Upper lobe of left lung (tissue), 6 donors: ENCODE results near the gene NAT9. TPM values are rescaled to one million over a fixed set of nuclear protein-coding genes. Genes with fewer than 3 reads are reported as not detected.

ENCODE experiments used
- ATAC-seq, 2 donors: fragments of 200-7000 bp; cut with Tn5 transposase; one replicate each; pipeline ENCODE4 v1.9.1; 2022; ENCODE audit warnings: mild to moderate bottlenecking in 2 of 2, moderate library complexity in 2 of 2; ENCODE audit not compliant: low FRiP score in 2 of 2
- DNase-seq, 2 donors: peaks; one replicate each; pipeline ENCODE4 v3.0.0-alpha.2; 2019 to 2020
- H3K27ac ChIP-seq, 4 donors: fragments of 200-600 bp; sonication (generic); one replicate each; pipeline ENCODE4 v1.5.1; 2016 to 2019
- H3K27me3 ChIP-seq, 4 donors: fragments of 200-600 bp; sonication (generic); one replicate each; pipeline ENCODE4 v1.5.1; 2017 to 2019
- H3K36me3 ChIP-seq, 4 donors: fragments of 200-600 bp; sonication (generic); one replicate each; pipeline ENCODE4 v1.5.1; 2016 to 2019
- H3K4me1 ChIP-seq, 4 donors: fragments of 200-600 bp; sonication (generic); one replicate each; pipeline ENCODE4 v1.5.1; 2018 to 2019
- H3K4me3 ChIP-seq, 4 donors: fragments of 200-600 bp; sonication (generic); one replicate each; pipeline ENCODE4 v1.5.1; 2017 to 2019; ENCODE audit warnings: mild to moderate bottlenecking in 2 of 4, moderate library complexity in 1 of 4
- H3K9me3 ChIP-seq, 4 donors: fragments of 200-600 bp; sonication (generic); one replicate each; pipeline ENCODE4 v1.5.1; 2018 to 2019
- EP300 ChIP-seq, 4 donors: sonication (generic); formaldehyde crosslinking; IDR thresholded peaks; one replicate each; pipeline ENCODE4 v1.5.1; 2017; ENCODE audit warnings: antibody characterized with exemption in 4 of 4, control low read depth in 2 of 4
- POLR2A ChIP-seq, 4 donors: fragments of 450-650 bp; IDR thresholded peaks; one replicate each; pipeline ENCODE4 v1.5.1; 2016 to 2017; ENCODE audit warnings: antibody characterized with exemption in 4 of 4, mild to moderate bottlenecking in 2 of 4
- POLR2AphosphoS5 ChIP-seq, 2 donors: sonication (generic); formaldehyde crosslinking; IDR thresholded peaks; one replicate each; pipeline ENCODE4 v1.5.1; 2017; ENCODE audit warnings: antibody characterized with exemption in 2 of 2
- WGBS, 2 donors: methylation state at CpG; one replicate each; pipeline ENCODE4 v1.1.5; 2017 to 2018; 5-methylcytosine and 5-hydroxymethylcytosine counted together
- total RNA-seq, 6 donors: library from RNA; depleted of rRNA in 4 of 6; stranded (reverse); fragments of >200 nt in 4 of 6; gene quantifications; one replicate each; pipeline versions ENCODE4 v1.1.0 to v1.2.1, GENCODE V29; 2016 to 2021
- TF ChIP-seq, protein P1 (sequence below), 6 experiments: fragments of 450-650 bp in 4 of 6; fragments of 200-600 bp in 2 of 6; sonication (generic) in 2 of 6; IDR thresholded peaks; one replicate each; pipeline ENCODE4 v1.5.1; 2016 to 2019; ENCODE audit warnings: antibody characterized with exemption in 6 of 6
- donor health status: DM: no; HTN: no; CAD: no; lungs with moderate emphysema.
- donor health status: DM: no; HTN: yes; CAD: no; lungs with severe emphysema.

NAT9 gene
- total RNA-seq, 6 donors from 2014 or later, result 16.1 to 78.6 (median 41.7) TPM

DNA sequence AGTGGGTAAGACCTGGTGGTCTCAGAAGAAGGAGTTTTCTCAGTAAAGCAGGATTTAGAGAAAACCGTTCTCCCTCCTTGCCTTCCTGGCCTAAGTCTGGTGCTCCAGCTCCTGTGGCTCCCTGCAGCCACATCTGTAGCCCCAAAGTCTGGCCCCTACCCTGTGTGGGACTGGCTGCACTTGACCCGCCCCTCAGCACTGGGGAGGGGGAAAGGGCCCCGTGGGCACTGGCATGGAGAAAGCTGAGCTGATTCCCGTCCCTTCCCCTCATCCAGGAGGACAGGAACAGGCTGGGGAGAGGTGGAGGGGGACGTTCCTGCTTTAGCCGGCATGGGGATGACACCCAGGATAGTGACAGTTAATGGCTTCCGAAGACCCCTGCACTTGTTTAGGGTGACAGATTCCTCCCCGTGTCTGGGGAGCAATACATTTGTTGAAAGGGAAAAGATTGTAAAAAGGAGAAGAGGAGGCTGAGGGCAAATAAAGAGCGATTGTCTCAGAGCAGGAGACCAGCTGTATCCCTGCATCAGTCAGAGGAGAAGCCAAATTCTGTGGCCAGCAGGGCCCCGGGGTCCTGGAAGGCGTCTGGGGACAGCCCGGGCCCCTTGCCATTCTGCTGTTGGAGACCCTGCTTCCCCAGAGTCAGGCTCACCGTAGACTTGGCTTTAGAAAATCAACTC, 45.6 kb upstream of the NAT9 start:
- Histone ChIP-seq H3K9me3 (no peaks in the 10 kb centered on the region), H3K27ac (no peak overlapping the region), H3K4me1 (no peaks in the 10 kb centered on the region), H3K27me3 (no peaks in the 10 kb centered on the region), H3K4me3 (no peak overlapping the region), H3K36me3 (peaks cover 0 to 39% (median 27%) of the 10 kb centered on the region in 4 donors)
- no peak for TF ChIP-seq POLR2AphosphoS5 (IDR thresholded peaks at IDR 0.05)
- TF ChIP-seq, protein P1, sequence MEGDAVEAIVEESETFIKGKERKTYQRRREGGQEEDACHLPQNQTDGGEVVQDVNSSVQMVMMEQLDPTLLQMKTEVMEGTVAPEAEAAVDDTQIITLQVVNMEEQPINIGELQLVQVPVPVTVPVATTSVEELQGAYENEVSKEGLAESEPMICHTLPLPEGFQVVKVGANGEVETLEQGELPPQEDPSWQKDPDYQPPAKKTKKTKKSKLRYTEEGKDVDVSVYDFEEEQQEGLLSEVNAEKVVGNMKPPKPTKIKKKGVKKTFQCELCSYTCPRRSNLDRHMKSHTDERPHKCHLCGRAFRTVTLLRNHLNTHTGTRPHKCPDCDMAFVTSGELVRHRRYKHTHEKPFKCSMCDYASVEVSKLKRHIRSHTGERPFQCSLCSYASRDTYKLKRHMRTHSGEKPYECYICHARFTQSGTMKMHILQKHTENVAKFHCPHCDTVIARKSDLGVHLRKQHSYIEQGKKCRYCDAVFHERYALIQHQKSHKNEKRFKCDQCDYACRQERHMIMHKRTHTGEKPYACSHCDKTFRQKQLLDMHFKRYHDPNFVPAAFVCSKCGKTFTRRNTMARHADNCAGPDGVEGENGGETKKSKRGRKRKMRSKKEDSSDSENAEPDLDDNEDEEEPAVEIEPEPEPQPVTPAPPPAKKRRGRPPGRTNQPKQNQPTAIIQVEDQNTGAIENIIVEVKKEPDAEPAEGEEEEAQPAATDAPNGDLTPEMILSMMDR (IDR thresholded peaks at IDR 0.05), result no peak
- TF ChIP-seq EP300 (IDR thresholded peaks at IDR 0.05), result no peak
- no peak for TF ChIP-seq POLR2A (IDR thresholded peaks at IDR 0.05)
- WGBS, 2 donors, result 79 to 84% methylated on average over 13 of the region's 13 CpGs
- DNase-seq (no peak), ATAC-seq (no peak)

DNA sequence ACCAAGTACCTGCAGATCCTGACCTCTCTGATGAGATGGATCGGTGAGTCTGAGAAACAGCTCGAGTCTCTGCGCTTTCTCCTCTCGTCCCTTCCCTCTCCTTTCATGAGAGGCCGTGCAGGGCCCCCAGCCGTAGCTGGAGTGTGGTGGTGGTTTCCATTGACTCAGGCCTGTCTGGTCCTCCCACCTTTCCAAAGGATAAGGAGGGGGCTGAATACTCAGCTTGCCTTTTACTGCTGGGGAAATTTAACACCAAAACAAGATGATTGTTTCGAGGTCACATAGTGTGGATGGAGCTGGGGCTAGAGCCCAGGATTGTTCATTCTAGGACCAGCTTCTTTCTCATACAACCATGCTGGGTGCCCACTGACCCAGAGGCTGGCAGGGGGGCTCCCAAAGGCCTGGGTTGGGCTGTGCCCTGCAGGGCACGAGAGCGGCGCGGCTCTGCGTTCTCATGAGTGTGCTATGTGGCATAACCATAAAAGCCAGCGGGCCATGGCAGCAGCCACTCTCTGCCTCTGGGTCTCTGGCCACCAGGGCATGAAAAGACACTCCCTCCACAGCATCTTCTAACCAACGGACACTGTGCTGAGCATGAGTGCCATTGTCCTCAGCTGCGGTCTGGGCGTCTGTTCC, 43.8 kb upstream of the NAT9 start:
- Histone ChIP-seq H3K27ac (no peak overlapping the region), H3K36me3 (peaks cover 0 to 39% (median 27%) of the 10 kb centered on the region in 4 donors), H3K4me1 (peaks cover 0 to 8% (median 4%) of the 10 kb centered on the region in 4 donors), H3K27me3 (no peaks in the 10 kb centered on the region), H3K9me3 (no peaks in the 10 kb centered on the region), H3K4me3 (no peak overlapping the region)
- WGBS, 2 donors, result 94 to 98% methylated on average over 7 to 16 of the region's 16 CpGs
- ATAC-seq, result no peak
- DNase-seq, result no peak
- TF ChIP-seq POLR2AphosphoS5 (IDR thresholded peaks at IDR 0.05) (no peak), EP300 (IDR thresholded peaks at IDR 0.05) (no peak), POLR2A (IDR thresholded peaks at IDR 0.05) (no peak)
- TF ChIP-seq, protein P1 (IDR thresholded peaks at IDR 0.05), result no peak

DNA sequence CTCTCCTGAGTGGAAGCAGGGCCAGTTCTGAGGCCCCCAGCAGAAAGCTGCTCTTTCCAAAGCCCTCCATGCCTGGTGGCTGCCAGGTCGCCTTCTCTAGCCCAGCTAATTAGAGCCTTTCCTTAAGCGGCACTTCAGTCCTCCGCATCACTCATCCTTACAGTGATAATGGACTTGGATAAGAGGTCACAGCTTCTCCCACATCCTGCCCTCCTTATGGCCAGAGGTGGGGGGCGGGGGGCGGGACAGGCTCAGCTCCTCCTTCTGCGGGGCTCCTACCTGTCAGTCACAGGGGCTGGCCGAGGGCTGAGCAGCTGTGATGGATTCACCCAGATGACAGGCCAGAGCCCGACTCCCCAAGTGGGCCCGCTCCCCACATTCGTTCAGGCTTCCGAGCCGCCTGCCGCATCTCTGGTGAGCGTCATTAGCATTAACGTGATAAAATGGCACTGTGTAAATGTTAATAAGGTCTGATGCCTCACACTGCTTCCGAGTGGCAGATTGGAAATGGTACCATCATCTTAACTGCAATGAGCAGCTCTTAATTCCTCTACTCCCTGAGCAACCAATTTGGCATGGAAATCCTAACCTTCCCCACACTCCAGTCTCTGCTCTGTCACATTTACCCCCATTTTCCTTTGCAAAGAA, 42.3 kb upstream of the NAT9 start:
- no peaks in the 10 kb centered on the region for H3K9me3 ChIP-seq
- no peak overlapping the region for H3K4me3 ChIP-seq
- ATAC-seq (no peak), DNase-seq (no peak)
- H3K27ac ChIP-seq, result no peak overlapping the region
- peaks cover 0 to 19% (median 11%) of the 10 kb centered on the region in 4 donors for H3K4me1 ChIP-seq
- WGBS, 2 donors, result 94 to 97% methylated on average over 14 to 16 of the region's 16 CpGs
- peaks cover 0 to 31% (median 19%) of the 10 kb centered on the region in 4 donors for H3K36me3 ChIP-seq
- no peak for TF ChIP-seq POLR2AphosphoS5 (IDR thresholded peaks at IDR 0.05)
- no peak for TF ChIP-seq POLR2A (IDR thresholded peaks at IDR 0.05)
- TF ChIP-seq, protein P1 (IDR thresholded peaks at IDR 0.05), result no peak
- no peak for TF ChIP-seq EP300 (IDR thresholded peaks at IDR 0.05)
- H3K27me3 ChIP-seq, result no peaks in the 10 kb centered on the region

DNA sequence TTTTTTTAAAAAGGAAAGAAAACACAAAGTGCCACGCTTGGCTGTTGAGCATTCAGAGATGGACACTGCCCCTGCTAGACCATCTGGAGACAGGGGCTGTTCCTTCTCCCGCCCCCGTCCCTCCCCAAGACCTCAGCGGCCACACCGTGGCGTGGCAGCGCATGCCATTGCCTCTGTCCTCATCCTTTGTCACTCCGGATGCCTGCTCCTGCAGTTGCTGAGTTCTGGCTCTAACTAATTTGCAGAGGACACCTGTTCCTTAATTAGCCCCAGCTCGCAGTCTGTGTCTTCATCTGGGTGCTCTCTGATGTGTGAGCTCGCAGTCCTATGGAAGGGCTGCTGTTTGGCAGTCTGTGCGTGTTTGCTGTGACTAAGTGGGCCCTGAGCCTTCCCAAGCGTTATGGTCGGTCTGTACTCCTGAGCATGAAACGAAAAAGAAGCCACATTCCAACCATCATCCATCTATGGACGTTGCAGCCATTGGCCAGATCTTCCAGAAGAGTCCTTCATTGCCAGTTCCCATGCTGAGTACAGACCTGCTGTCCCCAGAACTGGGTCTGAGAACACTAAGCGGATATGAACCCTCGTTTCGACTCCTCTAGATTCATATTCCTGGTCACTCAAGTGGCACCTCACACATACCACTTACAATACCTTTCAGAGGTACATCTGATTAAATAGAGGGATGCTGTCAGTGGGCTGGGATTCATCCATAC, 40.9 kb upstream of the NAT9 start:
- peaks cover 6 to 32% (median 23%) of the 10 kb centered on the region in 4 donors for H3K4me1 ChIP-seq
- H3K27ac ChIP-seq, result no peak overlapping the region
- no peak for TF ChIP-seq POLR2A (IDR thresholded peaks at IDR 0.05)
- TF ChIP-seq, protein P1 (IDR thresholded peaks at IDR 0.05), result no peak
- no peak for TF ChIP-seq POLR2AphosphoS5 (IDR thresholded peaks at IDR 0.05)
- no peak for TF ChIP-seq EP300 (IDR thresholded peaks at IDR 0.05)
- H3K4me3 ChIP-seq, result no peak overlapping the region
- peaks cover 0 to 29% (median 20%) of the 10 kb centered on the region in 4 donors for H3K36me3 ChIP-seq
- DNase-seq, result no peak
- ATAC-seq, result no peak
- H3K27me3 ChIP-seq, result no peaks in the 10 kb centered on the region
- no peaks in the 10 kb centered on the region for H3K9me3 ChIP-seq
- 87 to 95% methylated on average over 10 to 17 of the region's 18 CpGs for WGBS, 2 donors
